Measurements from ENCODE around the gene WFIKKN2. TPM values are rescaled to one million over a fixed set of nuclear protein-coding genes. Genes with fewer than 3 reads are reported as not detected.

Gene WFIKKN2
- 8.5 TPM for total RNA-seq

GRCh38 chr17:50835301-50836234 is at the start of gene WFIKKN2:
WFIKKN2 (plus strand) TSS chr17:50835586; CDS start chr17:50835938, 352 bp downstream.

GRCh38 chr17:50866261-50866949 is 31.0 kb downstream of the WFIKKN2 start, which contains the start of gene TOB1:
TOB1 (minus strand) TSS chr17:50866354; CDS start chr17:50864017, 2,337 bp downstream.

Other genes starting within 250 kb of the WFIKKN2 start
- gene ABCC3, start 200.7 kb upstream of the WFIKKN2 start, total RNA-seq: 2.6 TPM
- gene ANKRD40, start 127.7 kb upstream of the WFIKKN2 start, total RNA-seq: 30.3 TPM
- gene LUC7L3, start 116.0 kb upstream of the WFIKKN2 start, total RNA-seq: 217 TPM
- not detected for gene ANKRD40CL, start 68.1 kb upstream of the WFIKKN2 start, total RNA-seq
- gene TOB1, start 30.8 kb downstream of the WFIKKN2 start, total RNA-seq: 31.8 TPM